ENCODE results near the gene ANAPC7. TPM values are rescaled to one million over a fixed set of nuclear protein-coding genes. Genes with fewer than 3 reads are reported as not detected.
"Not testable (repeated sequence)": the region's sequence is repeated elsewhere in the genome, so short reads cannot be mapped to it uniquely, and the experiment has no call there.

The ANAPC7 gene
- total RNA-seq, 2 donors from 2014 or later: 60.2 to 65.8 TPM

GRCh38 chr12:110421159-110421661 lies 17.7 kb upstream of the ANAPC7 start:
- Histone ChIP-seq H3K4me3 (no peak overlapping the region), H3K27me3 (replicated peaks; ENCODE audit: insufficient read depth) (no peaks in the 10 kb centered on the region), H3K36me3 (no peaks in the 10 kb centered on the region), H3K27ac (no peak overlapping the region), H3K9me3 (no peaks in the 10 kb centered on the region), H3K4me1 (replicated peaks) (no peaks in the 10 kb centered on the region)
- TF ChIP-seq POLR2A (IDR thresholded peaks at IDR 0.05) (no peak), POLR2AphosphoS5 (IDR thresholded peaks at IDR 0.05) (no peak), CTCF (IDR thresholded peaks at IDR 0.05) (no peak)
- DNase-seq (ENCODE audit: low spot score): no peak
- WGBS: 59% methylated on average over 3 of the region's 3 CpGs
- intact Hi-C loops (cut with DNase I): loop anchor here (10.0 kb wide), 1 partner anchor 136 kb away; the partner anchor contains the start of gene ATP2A2

- not testable (repeated sequence) for H3K27me3 ChIP-seq (replicated peaks; ENCODE audit: insufficient read depth); DNase-seq (ENCODE audit: low spot score); H3K4me3 ChIP-seq; H3K4me1 ChIP-seq (replicated peaks); H3K36me3 ChIP-seq; H3K9me3 ChIP-seq; H3K27ac ChIP-seq
- intact Hi-C loops (cut with DNase I): loop anchor here (10.0 kb wide), 1 partner anchor 136 kb away; the partner anchor contains the start of gene ATP2A2
- 94% methylated on average over 1 of the region's 1 CpG for WGBS
Measured at GRCh38 chr12:110420644-110421043, 17.1 kb upstream of the ANAPC7 start.

GRCh38 chr12:110417113-110417512 lies 13.6 kb upstream of the ANAPC7 start:
- H3K9me3 ChIP-seq; H3K27me3 ChIP-seq (replicated peaks; ENCODE audit: insufficient read depth); DNase-seq (ENCODE audit: low spot score); intact Hi-C loops (cut with DNase I); H3K36me3 ChIP-seq; H3K4me3 ChIP-seq; H3K4me1 ChIP-seq (replicated peaks); H3K27ac ChIP-seq: not testable (repeated sequence)
- WGBS: 94% methylated on average over 3 of the region's 3 CpGs

GRCh38 chr12:110410086-110410485 lies 6.6 kb upstream of the ANAPC7 start:
- H3K36me3 ChIP-seq; DNase-seq (ENCODE audit: low spot score); H3K27me3 ChIP-seq (replicated peaks; ENCODE audit: insufficient read depth); H3K4me3 ChIP-seq; H3K9me3 ChIP-seq; H3K4me1 ChIP-seq (replicated peaks); intact Hi-C loops (cut with DNase I); H3K27ac ChIP-seq: not testable (repeated sequence)
- WGBS: 89% methylated on average over 6 of the region's 6 CpGs

- whole genome bisulfite sequencing: 84% methylated on average over 16 of the region's 16 CpGs
- intact Hi-C loops (cut with DNase I); DNase-seq (ENCODE audit: low spot score); H3K4me1 ChIP-seq (replicated peaks); H3K4me3 ChIP-seq; H3K36me3 ChIP-seq; H3K27ac ChIP-seq; H3K9me3 ChIP-seq; H3K27me3 ChIP-seq (replicated peaks; ENCODE audit: insufficient read depth): not testable (repeated sequence)
Measured at GRCh38 chr12:110405126-110405662, 1.7 kb upstream of the ANAPC7 start.

GRCh38 chr12:110403976-110404682 lies 621 bp upstream of the ANAPC7 start:
- 17% methylated on average over 21 of the region's 21 CpGs for WGBS
- Histone ChIP-seq H3K27me3 (replicated peaks; ENCODE audit: insufficient read depth) (no peaks in the 10 kb centered on the region), H3K36me3 (peaks cover 0 to 4% of the 10 kb centered on the region in 2 donors), H3K4me3 (peak overlapping the region; percentile 80 to 92), H3K27ac (peak overlapping the region; percentile 91 to 94), H3K9me3 (no peaks in the 10 kb centered on the region), H3K4me1 (replicated peaks) (no peaks in the 10 kb centered on the region)
- DNase-seq (ENCODE audit: low spot score): peak; percentile 52
- peak in 1 of 4 experiments; percentile 17 for TF ChIP-seq CTCF (IDR thresholded peaks at IDR 0.05)
- no peak for TF ChIP-seq POLR2A (IDR thresholded peaks at IDR 0.05)
- intact Hi-C loops (cut with DNase I): no loop called here

GRCh38 chr12:110382683-110383082 lies 20.8 kb downstream of the ANAPC7 start:
- Histone ChIP-seq H3K4me1 (replicated peaks) (no peaks in the 10 kb centered on the region), H3K36me3 (no peaks in the 10 kb centered on the region), H3K9me3 (no peaks in the 10 kb centered on the region), H3K27ac (no peak overlapping the region), H3K27me3 (replicated peaks; ENCODE audit: insufficient read depth) (no peaks in the 10 kb centered on the region), H3K4me3 (no peak overlapping the region)
- 90% methylated on average over 4 of the region's 4 CpGs for WGBS
- TF ChIP-seq POLR2AphosphoS5 (IDR thresholded peaks at IDR 0.05) (no peak), CTCF (IDR thresholded peaks at IDR 0.05) (no peak), POLR2A (IDR thresholded peaks at IDR 0.05) (no peak)
- intact Hi-C loops (cut with DNase I): no loop called here
- no peak for DNase-seq (ENCODE audit: low spot score)
